C1 segment of cervical spinal cord (tissue), 14 donors: ENCODE data around the gene ADAP1.
A peak's percentile ranks its signal among the peaks of the same experiment; 100 is the strongest.

Experiments
- DNase-seq, 14 donors: peaks; one replicate each; lab custom pipeline; 2025; lab: John Stamatoyannopoulos, UW

The ADAP1 gene

GRCh38 chr7:867406-868188, 86.9 kb downstream of the ADAP1 start:
- peak in 5 of 14 donors; percentile 14 to 77 (median 42) for DNase-seq

GRCh38 chr7:867001-867405, 87.5 kb downstream of the ADAP1 start:
- peak in 9 of 14 donors; percentile 23 to 84 (median 44) for DNase-seq

GRCh38 chr7:865921-866320, 88.6 kb downstream of the ADAP1 start:
- DNase-seq: no peak

GRCh38 chr7:863106-863505, 91.4 kb downstream of the ADAP1 start:
- DNase-seq: no peak

- DNase-seq: no peak
Observed at GRCh38 chr7:862157-862556, 92.3 kb downstream of the ADAP1 start.

- DNase-seq: no peak
Observed at GRCh38 chr7:861222-861621, 93.3 kb downstream of the ADAP1 start.

GRCh38 chr7:860149-860548, 94.3 kb downstream of the ADAP1 start:
- no peak for DNase-seq

GRCh38 chr7:859359-860030, 95.0 kb downstream of the ADAP1 start:
- no peak for DNase-seq

GRCh38 chr7:857661-858060, 96.8 kb downstream of the ADAP1 start:
- no peak for DNase-seq

GRCh38 chr7:856444-857095, 97.9 kb downstream of the ADAP1 start:
- DNase-seq: no peak

- DNase-seq: no peak
Observed at GRCh38 chr7:855686-856369, 98.7 kb downstream of the ADAP1 start.

GRCh38 chr7:854118-854775, 100.2 kb downstream of the ADAP1 start:
- no peak for DNase-seq

- no peak for DNase-seq
Observed at GRCh38 chr7:853366-854117, 100.9 kb downstream of the ADAP1 start.

GRCh38 chr7:851204-851603, 103.3 kb downstream of the ADAP1 start:
- DNase-seq: no peak

- no peak for DNase-seq
Observed at GRCh38 chr7:849781-850180, 104.7 kb downstream of the ADAP1 start.

- no peak for DNase-seq
Observed at GRCh38 chr7:849145-849544, 105.3 kb downstream of the ADAP1 start.
